Renal pelvis (tissue), 4 donors: Measurements from ENCODE around the gene RELL1. TPM values are rescaled to one million over a fixed set of nuclear protein-coding genes. Genes with fewer than 3 reads are reported as not detected.
"Not testable (repeated sequence)": the region's sequence is repeated elsewhere in the genome, so short reads cannot be mapped to it uniquely, and the experiment has no call there.

ENCODE experiments used
- DNase-seq: peaks from one replicate; pipeline ENCODE4 v3.0.0-alpha.2; 2013
- polyA plus RNA-seq, 3 donors: library from polyadenylated mRNA; unstranded; fragments of 120-200 nt; gene quantifications; one replicate each; pipeline ENCODE4 v1.2.1, GENCODE V29; 2013; ENCODE audit not compliant: insufficient read length in 3 of 3

RELL1 gene
- polyA plus RNA-seq, 3 donors, result 7.7 to 10.4 (median 8.7) TPM

GRCh38 chr4:37697566-37697965 lies 11.4 kb upstream of the RELL1 start:
- no peak for DNase-seq

GRCh38 chr4:37693450-37694190 lies 7.4 kb upstream of the RELL1 start:
- DNase-seq, result no peak

GRCh38 chr4:37693030-37693429 lies 6.9 kb upstream of the RELL1 start:
- DNase-seq, result no peak

GRCh38 chr4:37690976-37691375 lies 4.8 kb upstream of the RELL1 start:
- no peak for DNase-seq

GRCh38 chr4:37689353-37690095 lies 3.3 kb upstream of the RELL1 start:
- peak; percentile 17 for DNase-seq

GRCh38 chr4:37687681-37688080 lies 1.5 kb upstream of the RELL1 start:
- DNase-seq, result no peak

GRCh38 chr4:37687194-37687562 lies 1.0 kb upstream of the RELL1 start:
- DNase-seq, result no peak

- no peak for DNase-seq
Measured at GRCh38 chr4:37685823-37686372, 278 bp downstream of the RELL1 start.

GRCh38 chr4:37685161-37685822 lies 884 bp downstream of the RELL1 start:
- no peak for DNase-seq

- DNase-seq, result no peak
Measured at GRCh38 chr4:37684154-37684553, 2.0 kb downstream of the RELL1 start.

- no peak for DNase-seq
Measured at GRCh38 chr4:37682701-37683401, 3.3 kb downstream of the RELL1 start.

- no peak for DNase-seq
Measured at GRCh38 chr4:37680089-37680488, 6.1 kb downstream of the RELL1 start.

- DNase-seq, result no peak
Measured at GRCh38 chr4:37679301-37679700, 6.9 kb downstream of the RELL1 start.

- DNase-seq, result no peak
Measured at GRCh38 chr4:37678624-37679023, 7.6 kb downstream of the RELL1 start.

- no peak for DNase-seq
Measured at GRCh38 chr4:37675587-37676290, 10.4 kb downstream of the RELL1 start.

- no peak for DNase-seq
Measured at GRCh38 chr4:37674439-37674838, 11.7 kb downstream of the RELL1 start.

GRCh38 chr4:37673538-37674192 lies 12.5 kb downstream of the RELL1 start:
- DNase-seq, result no peak

GRCh38 chr4:37671072-37671471 lies 15.1 kb downstream of the RELL1 start:
- DNase-seq, result no peak

GRCh38 chr4:37670249-37670648 lies 15.9 kb downstream of the RELL1 start:
- no peak for DNase-seq

GRCh38 chr4:37669124-37669523 lies 17.1 kb downstream of the RELL1 start:
- DNase-seq, result not testable (repeated sequence)
